H1 (cell line): ENCODE data around the gene DNAJC24. TPM values are rescaled to one million over a fixed set of nuclear protein-coding genes. Genes with fewer than 3 reads are reported as not detected.
A peak's percentile ranks its signal among the peaks of the same experiment; 100 is the strongest.

Experiments
- BRCA1 ChIP-seq: IDR thresholded peaks from 2 replicates; pipeline ENCODE4 v1.6.1; 2012; ENCODE audit warnings: low read depth, low read length, improper control_type of control experiment
- KDM5A ChIP-seq: fragments of 200-600 bp; IDR thresholded peaks from 2 replicates; pipeline ENCODE4 v1.7.1; 2012; ENCODE audit warnings: mild to moderate bottlenecking, low read length, inconsistent platforms, mixed read lengths
- RBBP5 ChIP-seq: IDR thresholded peaks from 2 replicates; pipeline ENCODE4 v1.7.1; 2012; ENCODE audit warnings: low read depth, mild to moderate bottlenecking, inconsistent platforms, low read length, moderate library complexity, borderline replicate concordance
- SP4 ChIP-seq: IDR thresholded peaks from 2 replicates; pipeline ENCODE4 v1.6.1; 2012; ENCODE audit warnings: low read length, inconsistent platforms
- TEAD4 ChIP-seq: IDR thresholded peaks from 2 replicates; pipeline ENCODE4 v1.6.1; 2012; ENCODE audit warnings: low read depth, low read length, inconsistent platforms, mixed read lengths
- polyA plus RNA-seq, 7 experiments: library from polyadenylated mRNA; depleted of rRNA in 3 of 7; stranded (reverse) in 5 of 7; unstranded in 2 of 7; fragments of >200 nt in 5 of 7; fragments of 200-250 nt in 2 of 7; gene quantifications; 1 replicate in 5 of 7; 2 replicates in 1 of 7; 4 replicates in 1 of 7; pipeline versions ENCODE4 v1.2.1 to v1.2.3, GENCODE V29; 2011 to 2013; ENCODE audit warnings: missing spikeins in 2 of 7, mixed read lengths in 2 of 7
- total RNA-seq: library from RNA; stranded (reverse); fragmentation: NEBNext Ultra II Directional; extraction: Animal tissue kit (Norgen Biotek cat#: 25700); gene quantifications from 2 replicates; pipeline ENCODE4 v1.2.1, GENCODE V29; 2021

DNAJC24 gene
- total and polyA plus RNA-seq, 2 of the 8 experiments (the other 6 are each of a cell fraction or from before 2014, with no cell fraction given), result 7.2 to 21.1 TPM

GRCh38 chr11:31369348-31370329 is at the start of gene DNAJC24, which contains the start of gene DCDC1 (continued):
- TF ChIP-seq KDM5A (peak; percentile 41; the same call in 1 of the 2 replicates), BRCA1 (no peak), SP4 (peak; percentile 77; the same call in 1 of the 2 replicates), TEAD4 (peak; percentile 26; the same call in 1 of the 2 replicates), RBBP5 (peak; percentile 90)
- TF ChIP-seq, all 59 proteins: peak for 22
